ENCODE data around the gene GDF2.

- TF ChIP-seq POLR2A (IDR thresholded peaks at IDR 0.05) (no peak), CTCF (IDR thresholded peaks at IDR 0.05) (no peak), POLR2AphosphoS5 (IDR thresholded peaks at IDR 0.05; ENCODE audit: insufficient read depth in 1 of 2, low read depth in 1 of 2) (no peak)
These were observed 17.7 kb downstream of the GDF2 start for GRCh38 chr10:47339759-47340607.

All from vagina (tissue), 2 donors.